ENCODE data around the gene LILRA5.
"Not testable (repeated sequence)": the region's sequence is repeated elsewhere in the genome, so short reads cannot be mapped to it uniquely, and the experiment has no call there.

The LILRA5 gene

DNA sequence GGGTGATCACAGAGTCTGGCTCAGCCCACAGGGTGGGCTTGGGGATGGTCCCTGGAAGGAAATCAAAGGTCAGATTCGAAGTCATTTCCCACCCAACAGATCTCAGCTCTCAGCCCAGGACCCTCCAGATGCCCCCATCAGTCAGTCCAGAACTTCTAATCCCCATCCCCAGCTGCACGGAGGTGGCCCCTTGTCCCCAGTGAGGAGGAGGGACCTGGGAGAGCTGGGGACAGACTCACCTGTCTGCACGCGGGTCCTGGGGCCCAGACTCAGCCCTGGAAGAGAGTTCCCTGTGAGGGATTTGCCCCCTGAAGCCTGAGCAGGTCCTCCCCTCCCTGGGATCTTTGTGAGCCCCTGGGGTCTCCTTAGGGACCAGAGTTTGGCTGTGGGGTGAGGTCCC, 32.9 kb downstream of the LILRA5 start:
- not testable (repeated sequence) for DNase-seq (ENCODE audit: low read depth); H3K4me3 ChIP-seq (ENCODE audit: low read depth, low read length)

- H3K4me3 ChIP-seq (ENCODE audit: low read depth, low read length) = no peak overlapping the region
- no peak for DNase-seq (ENCODE audit: low read depth)
Measured at GRCh38 chr19:54279406-54279962, 33.5 kb downstream of the LILRA5 start.

DNA sequence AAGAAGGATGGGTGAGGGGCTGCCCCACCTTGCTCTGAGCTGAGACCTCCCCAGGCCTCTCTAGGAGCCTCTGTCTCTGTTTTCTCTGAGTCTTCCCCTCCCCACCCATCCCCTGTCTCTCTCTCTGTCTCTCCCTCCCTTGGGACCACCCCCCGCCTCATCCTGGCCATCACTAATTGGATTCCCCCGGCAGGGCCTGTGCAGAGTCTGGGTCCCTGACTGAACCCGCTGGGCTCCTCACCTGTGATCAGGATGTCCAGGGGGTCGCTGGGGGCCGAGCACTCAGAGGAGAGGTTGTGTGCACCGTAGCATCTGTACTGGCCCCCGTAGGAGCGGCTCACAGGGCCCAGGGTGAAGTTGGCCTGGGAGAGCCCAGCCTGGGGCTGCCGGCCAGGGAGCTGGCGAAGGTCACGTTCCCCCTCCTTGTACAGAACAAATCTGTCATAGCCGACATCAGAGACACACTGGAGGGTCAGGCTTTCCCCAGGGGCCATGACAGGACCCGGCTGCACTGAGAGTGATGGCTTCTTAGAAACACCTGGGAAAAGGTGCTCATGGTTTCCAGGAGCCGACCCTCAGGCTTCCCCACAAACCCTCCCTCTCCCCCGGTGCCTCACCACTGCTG, 34.3 kb downstream of the LILRA5 start:
- not testable (repeated sequence) for DNase-seq (ENCODE audit: low read depth); H3K4me3 ChIP-seq (ENCODE audit: low read depth, low read length)

- DNase-seq (ENCODE audit: low read depth); H3K4me3 ChIP-seq (ENCODE audit: low read depth, low read length): not testable (repeated sequence)
Measured at GRCh38 chr19:54278056-54278455, 34.9 kb downstream of the LILRA5 start.

GRCh38 chr19:54277111-54277615, 35.8 kb downstream of the LILRA5 start:
- not testable (repeated sequence) for H3K4me3 ChIP-seq (ENCODE audit: low read depth, low read length); DNase-seq (ENCODE audit: low read depth)

- H3K4me3 ChIP-seq (ENCODE audit: low read depth, low read length) = no peak overlapping the region
- no peak for DNase-seq (ENCODE audit: low read depth)
Measured at GRCh38 chr19:54275951-54276350, 37.0 kb downstream of the LILRA5 start.

DNA sequence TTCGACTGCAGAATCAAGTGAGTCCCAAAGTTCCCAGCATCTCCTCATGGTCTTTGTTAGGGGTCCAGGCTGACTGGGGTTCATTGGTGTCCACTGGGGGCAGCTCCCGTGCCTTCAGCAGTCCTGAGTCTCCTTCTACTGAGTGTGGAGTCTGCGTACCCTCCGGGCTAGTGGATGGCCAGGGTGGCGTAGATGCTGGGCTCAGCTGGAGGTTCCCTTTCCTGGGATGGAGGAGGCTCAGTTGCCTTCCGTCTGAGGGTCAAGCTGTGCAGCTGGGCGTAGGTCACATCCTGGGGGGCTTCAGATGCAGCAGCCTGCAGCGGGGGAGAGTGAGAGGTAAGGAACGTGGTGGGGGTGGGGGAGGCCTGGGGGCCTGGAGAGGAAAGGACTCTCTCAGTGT, 38.5 kb downstream of the LILRA5 start:
- DNase-seq (ENCODE audit: low read depth); H3K4me3 ChIP-seq (ENCODE audit: low read depth, low read length): not testable (repeated sequence)

GRCh38 chr19:54273821-54274220, 39.1 kb downstream of the LILRA5 start:
- no peak for DNase-seq (ENCODE audit: low read depth)
- no peak overlapping the region for H3K4me3 ChIP-seq (ENCODE audit: low read depth, low read length)

DNA sequence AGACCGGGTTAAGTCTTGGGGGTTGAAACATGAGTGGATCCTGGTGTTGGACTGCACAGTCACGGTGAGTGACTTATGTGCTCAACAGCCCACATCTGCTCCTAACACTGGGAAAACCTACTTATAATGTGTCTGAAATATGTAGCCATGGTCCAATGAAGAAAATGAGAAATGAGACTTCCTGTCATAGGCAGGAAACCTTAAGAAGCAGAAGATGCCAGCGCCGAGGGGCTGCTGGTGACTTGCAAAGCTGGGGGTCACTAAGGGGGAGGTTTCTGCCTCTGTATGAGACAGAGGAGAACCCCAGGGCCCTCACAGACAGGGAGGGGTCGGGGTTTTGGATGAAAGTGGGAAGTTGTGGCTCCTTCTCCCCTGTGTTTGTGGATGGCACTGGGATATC, 40.8 kb downstream of the LILRA5 start:
- not testable (repeated sequence) for DNase-seq (ENCODE audit: low read depth); H3K4me3 ChIP-seq (ENCODE audit: low read depth, low read length)

- DNase-seq (ENCODE audit: low read depth); H3K4me3 ChIP-seq (ENCODE audit: low read depth, low read length): not testable (repeated sequence)
Measured at GRCh38 chr19:54271587-54271986, 41.4 kb downstream of the LILRA5 start.

DNA sequence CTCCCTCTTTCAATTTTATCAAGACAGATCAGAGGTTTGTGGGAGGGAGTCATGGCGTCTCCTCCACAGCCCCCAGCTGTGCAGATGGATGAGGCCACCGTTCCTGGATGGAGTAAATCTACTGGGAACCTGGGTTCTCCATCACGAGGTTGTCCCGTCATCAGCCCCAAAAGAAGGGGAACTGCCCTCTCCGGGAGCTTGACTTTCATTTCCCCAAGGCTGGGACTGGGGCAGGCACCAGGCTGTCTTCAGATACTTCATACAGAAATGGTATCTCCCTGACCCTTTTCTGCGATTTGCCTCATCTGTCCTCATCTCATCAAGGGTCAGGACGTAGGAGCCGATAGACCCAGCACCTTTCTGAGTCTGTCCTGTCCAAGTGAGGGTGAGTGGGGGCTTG, 41.9 kb downstream of the LILRA5 start:
- no peak for DNase-seq (ENCODE audit: low read depth)
- no peak overlapping the region for H3K4me3 ChIP-seq (ENCODE audit: low read depth, low read length)

DNA sequence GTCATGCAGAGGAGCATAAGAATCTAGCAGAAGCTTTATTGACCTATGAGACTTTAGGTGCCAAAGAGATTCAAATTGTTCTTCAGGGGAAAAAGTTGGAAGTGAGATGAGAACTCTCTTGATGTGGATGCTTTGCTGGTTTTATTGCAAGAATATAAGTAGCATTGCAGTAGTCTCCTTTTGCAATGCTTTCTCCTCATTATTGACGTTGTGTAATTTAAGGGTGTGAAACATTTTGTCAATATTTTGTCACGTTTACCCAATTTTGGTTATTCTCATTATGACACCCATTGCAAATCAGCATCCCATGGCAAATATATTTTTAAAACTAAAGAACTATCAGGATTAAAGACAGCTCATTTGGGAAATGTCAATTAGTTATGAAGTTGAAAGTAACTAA, 44.0 kb downstream of the LILRA5 start:
- H3K4me3 ChIP-seq (ENCODE audit: low read depth, low read length) = no peak overlapping the region
- DNase-seq (ENCODE audit: low read depth) = no peak

- peak; percentile 3 for DNase-seq (ENCODE audit: low read depth)
- no peak overlapping the region for H3K4me3 ChIP-seq (ENCODE audit: low read depth, low read length)
Measured at GRCh38 chr19:54266133-54266532, 46.8 kb downstream of the LILRA5 start.

DNA sequence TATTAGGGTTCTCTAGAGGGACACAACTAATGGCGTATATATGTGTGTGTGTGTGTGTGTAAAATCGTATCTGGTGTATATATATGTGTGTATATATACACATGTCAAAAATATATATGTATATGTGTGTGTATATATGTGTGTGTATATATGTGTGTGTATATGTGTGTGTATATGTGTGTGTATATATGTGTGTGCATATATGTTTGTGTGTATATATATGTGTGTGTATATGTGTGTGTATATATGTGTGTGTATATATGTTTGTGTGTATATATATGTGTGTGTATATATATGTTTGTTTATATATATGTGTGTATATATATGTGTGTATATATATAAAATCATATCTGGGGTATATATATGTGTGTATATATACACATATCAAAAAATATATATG, 50.5 kb downstream of the LILRA5 start:
- no peak for DNase-seq (ENCODE audit: low read depth)
- H3K4me3 ChIP-seq (ENCODE audit: low read depth, low read length) = no peak overlapping the region

DNA sequence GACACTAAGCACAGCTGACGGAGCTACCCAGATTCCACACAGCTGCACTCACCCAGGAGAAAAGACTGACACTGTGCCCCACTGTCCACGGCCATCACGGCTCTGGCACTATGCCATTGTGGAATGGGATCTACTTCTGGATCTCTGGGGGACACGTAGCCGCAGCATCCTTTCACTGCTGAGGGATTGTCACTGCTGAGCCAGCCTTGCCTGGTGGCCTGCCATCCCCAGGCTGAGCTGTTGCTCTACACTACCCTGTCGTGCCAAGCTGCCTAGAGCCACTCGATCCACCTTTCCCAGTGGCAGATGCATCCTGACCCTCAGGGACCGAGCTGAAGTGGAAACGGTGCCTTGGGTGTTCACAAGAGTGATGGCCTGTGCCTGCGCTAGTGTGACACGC, 50.9 kb downstream of the LILRA5 start:
- DNase-seq (ENCODE audit: low read depth) = no peak
- no peak overlapping the region for H3K4me3 ChIP-seq (ENCODE audit: low read depth, low read length)

- no peak within 1 kb of the TSS for H3K4me3 ChIP-seq (ENCODE audit: low read depth, low read length)
- no peak for DNase-seq (ENCODE audit: low read depth)
Measured at GRCh38 chr19:54257116-54257480, 55.9 kb downstream of the LILRA5 start, which contains the start of gene LILRB5. Gene LILRB5 (minus strand): TSS chr19:54257273. CDS start chr19:54257193, 80 bp downstream.

Measured in skeletal muscle cell (primary cell).